ENCODE results near the gene SLC2A1.

SLC2A1 gene

DNA sequence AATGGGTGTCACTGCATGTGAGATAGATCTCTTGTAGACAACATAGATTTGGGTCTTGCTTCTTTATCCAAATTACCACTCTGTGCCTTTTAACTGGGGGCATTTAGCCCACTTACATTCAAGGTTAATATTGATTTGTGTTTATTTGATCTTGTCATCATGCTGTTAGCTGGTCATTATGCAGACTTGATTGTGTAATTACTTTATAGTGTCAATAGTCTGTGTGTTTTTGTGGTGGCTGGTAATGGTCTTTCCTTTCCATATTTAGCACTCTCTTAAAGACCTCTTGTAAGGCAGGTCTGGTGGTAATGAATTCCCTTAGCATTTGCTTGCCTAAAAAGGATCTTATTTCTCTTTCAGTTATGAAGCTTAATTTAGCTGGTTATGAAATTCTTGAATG is 82.7 kb downstream of the SLC2A1 start:
- Histone ChIP-seq H3K9ac (ENCODE audit: low read depth in 1 of 2, low read length in 2 of 2) (no peak overlapping the region), H3K4me3 (ENCODE audit: low read depth in 1 of 2, low read length in 2 of 2) (no peak overlapping the region), H3K4me1 (ENCODE audit: control insufficient read depth in 1 of 2, insufficient read depth in 2 of 2, low read length in 2 of 2) (no peaks in the 10 kb centered on the region), H3K27me3 (ENCODE audit: control insufficient read depth in 1 of 2, insufficient read depth in 2 of 2, low read length in 2 of 2) (no peaks in the 10 kb centered on the region), H3K27ac (ENCODE audit: low read depth, low read length) (no peak overlapping the region), H3K36me3 (ENCODE audit: control insufficient read depth in 1 of 2, insufficient read depth in 2 of 2, low read length in 2 of 2) (no peaks in the 10 kb centered on the region), H3K9me3 (ENCODE audit: control insufficient read depth in 1 of 2, low read length in 2 of 2) (peaks cover 0 to 1% of the 10 kb centered on the region in 2 donors)
